ENCODE results near the gene SERTAD3.
"Not testable (repeated sequence)": the region's sequence is repeated elsewhere in the genome, so short reads cannot be mapped to it uniquely, and the experiment has no call there.

The SERTAD3 gene

DNA sequence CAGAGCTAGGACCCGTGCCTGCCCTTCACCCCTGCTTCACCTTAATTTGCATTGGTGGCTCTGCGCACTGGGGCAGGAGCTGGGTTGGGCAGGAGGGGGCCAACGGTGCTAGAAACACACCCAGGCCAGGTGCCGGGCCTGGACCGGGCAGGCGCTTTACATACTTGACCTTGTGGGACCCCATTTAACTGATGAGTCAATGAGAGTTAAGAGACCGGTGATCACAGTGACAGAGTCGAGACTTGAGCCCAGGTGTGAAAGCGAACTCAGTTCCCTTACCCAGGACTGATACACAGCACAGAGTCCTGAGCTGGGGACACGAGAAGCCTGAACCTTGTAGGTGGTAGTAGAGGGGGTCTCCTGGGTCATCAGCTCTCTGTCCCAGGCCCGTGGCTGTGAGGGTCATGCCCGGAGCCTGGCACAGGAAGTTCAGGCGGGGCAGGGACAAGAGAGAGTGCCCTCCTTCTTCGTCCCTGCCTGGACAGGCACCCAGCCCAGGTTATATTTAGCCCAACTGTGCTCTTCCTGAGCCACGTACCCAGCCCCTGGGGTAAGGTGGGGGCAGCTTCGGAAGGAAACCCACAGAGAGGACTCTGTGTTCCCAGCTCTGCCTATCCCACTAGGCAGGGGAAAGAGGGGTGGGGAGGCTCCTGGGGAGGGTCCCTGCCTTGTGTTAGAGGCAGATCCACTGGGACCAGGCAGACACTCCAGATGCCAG lies 32.9 kb downstream of the SERTAD3 start:
- DNase-seq (ENCODE audit: low spot score), result no peak

- no peak for DNase-seq (ENCODE audit: low spot score)
Observed at GRCh38 chr19:40410030-40410389, 34.1 kb downstream of the SERTAD3 start.

DNA sequence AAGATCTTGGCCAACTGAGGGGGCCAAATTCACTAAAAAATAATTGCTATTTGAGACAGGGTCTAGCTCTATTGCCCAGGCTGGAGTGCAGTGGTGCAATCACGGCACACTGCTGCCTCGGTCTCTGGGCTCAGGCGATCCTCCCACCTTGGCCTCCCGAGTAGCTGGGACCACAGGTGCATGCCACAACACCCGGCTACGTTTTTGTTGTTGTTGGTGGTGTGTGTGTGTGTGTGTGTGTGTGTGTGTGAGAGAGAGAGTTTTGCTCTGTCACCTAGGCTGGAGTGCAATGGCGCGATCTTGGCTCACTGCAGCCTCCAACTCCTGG lies 35.6 kb downstream of the SERTAD3 start:
- not testable (repeated sequence) for DNase-seq (ENCODE audit: low spot score)

DNA sequence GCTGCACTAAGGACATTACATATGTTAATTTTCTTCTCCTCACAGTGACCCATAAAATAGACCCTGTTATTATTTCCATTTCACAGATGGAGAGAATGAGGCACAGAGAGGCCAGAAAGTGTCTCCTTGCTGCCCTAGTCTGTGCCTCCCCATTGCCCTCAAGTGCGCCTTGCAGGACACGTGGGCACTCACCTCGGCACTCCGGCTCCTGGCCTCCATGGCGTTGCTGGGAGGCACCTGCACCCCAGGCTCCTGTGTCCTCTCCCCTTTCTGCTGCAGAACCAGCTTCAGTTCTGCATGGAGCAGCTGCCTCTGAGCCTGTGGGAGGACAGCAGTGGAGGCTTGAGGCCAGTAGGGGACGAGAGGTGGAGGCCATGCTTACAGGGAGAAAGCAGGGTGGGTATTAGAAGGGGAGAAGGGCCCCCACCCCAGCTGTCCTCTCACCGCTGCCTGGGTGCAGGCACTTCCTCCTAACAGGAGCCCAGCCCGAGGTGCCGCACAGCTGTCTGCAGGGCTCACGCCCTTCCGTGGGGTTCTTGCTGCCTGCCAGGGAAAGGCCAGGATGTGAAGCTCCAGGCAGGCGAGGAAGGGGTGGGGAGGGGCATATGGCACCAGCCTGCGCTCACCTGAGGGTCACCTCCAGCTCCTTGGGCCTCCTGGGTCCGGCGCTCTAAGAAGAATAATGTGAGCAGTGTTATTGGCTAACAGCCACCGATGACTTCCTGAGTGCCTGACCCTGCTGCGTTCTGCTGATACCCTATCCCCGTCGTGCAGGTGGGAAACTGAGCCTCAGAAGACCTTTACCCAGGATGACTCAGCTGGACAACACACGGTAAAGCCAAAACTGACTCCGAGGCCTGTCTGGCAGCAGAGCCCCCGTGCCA lies 36.2 kb downstream of the SERTAD3 start:
- DNase-seq (ENCODE audit: low spot score), result no peak

- peak; percentile 96 for DNase-seq (ENCODE audit: low spot score)
Observed at GRCh38 chr19:40403262-40403984, 40.7 kb downstream of the SERTAD3 start.

DNA sequence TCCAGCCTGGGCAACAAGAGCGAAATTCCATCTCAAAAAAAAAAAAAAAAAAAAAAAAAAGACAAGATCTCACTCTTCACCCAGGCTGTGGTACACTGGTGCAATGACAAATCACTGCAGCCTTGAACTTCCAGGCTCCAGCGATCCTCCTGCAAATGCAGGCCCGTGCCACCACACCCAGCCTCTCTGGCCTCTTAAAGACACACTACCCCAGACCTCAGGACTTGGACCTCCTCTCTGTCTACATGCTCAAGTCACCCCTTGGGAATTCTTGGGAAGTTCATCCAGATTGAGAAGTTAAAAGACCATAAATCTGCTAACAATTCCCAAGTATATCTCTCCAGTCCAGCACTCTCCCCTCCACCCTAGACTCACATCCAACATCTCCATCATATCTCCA lies 43.6 kb downstream of the SERTAD3 start:
- DNase-seq (ENCODE audit: low spot score), result no peak

DNA sequence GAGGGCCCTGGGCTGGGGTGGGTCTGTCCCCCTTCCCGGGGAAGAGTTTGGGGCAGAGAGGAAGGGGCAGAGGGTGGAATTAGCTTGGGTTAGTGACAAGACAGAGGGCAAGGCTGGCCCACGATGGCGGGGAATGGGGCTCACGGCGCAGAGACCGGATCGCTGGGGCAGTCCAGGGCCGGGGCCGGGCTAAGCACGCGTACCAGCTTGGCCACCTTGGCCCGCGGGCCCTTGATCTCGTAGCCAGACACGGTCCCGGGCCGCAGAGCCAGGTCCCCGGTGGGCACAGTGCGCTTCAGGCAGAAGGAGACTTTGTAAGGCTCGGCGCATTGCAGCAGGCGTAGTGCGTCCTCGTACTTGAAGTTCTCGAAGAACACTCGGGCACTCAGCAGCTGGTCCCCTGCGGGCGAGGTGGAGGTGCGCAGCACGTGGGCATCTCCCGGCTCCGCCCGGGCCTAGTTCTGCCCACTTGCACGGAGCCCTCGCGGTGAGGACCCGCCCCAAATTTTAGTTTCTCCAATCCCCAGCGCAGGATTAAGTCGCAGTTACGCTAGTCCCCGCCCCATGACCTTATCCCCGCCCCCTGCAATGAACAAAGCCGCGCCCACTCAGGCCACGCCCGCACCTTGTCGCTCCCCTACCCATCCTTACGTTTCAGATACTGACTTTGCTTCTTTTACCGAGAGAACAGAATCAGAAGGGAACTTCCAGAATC lies 45.6 kb downstream of the SERTAD3 start:
- peak; percentile 78 for DNase-seq (ENCODE audit: low spot score)

GRCh38 chr19:40397568-40397906 lies 46.6 kb downstream of the SERTAD3 start:
- no peak for DNase-seq (ENCODE audit: low spot score)

DNA sequence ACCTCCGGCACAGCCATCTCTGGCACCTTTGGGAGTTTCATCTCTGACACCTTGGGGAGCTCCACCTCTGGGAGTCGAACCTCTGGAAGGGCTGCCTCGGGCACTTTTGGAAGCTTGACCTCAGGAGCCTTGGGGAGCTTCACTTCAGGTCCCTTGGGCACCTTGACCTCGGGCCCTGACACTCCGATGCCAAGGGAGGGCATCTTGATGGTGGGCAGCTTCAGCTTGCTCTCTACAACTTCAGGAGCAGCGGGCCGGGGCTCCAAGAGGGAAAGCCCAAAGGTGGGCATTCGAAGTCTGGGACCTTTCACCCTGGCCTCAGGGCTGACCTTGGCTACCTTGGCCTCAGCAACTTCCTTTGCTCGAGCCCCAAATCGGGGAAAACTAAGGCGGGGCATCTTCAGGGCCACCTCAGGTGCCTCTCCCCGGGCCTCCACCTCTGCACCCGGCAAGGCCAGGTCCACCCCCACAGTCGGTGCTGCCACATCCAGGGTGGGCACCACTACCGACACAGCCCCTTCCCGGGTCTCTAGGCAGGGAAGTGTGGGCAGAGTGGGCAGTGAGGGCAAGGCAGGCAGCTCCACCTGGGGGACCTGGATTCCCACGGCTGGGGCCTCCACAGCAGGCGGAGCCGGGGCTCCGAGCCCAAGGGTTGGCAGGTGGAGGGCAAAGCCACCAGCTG lies 47.1 kb downstream of the SERTAD3 start:
- DNase-seq (ENCODE audit: low spot score), result no peak

GRCh38 chr19:40395956-40396355 lies 48.2 kb downstream of the SERTAD3 start:
- DNase-seq (ENCODE audit: low spot score), result no peak

GRCh38 chr19:40394816-40395210 lies 49.3 kb downstream of the SERTAD3 start:
- no peak for DNase-seq (ENCODE audit: low spot score)

GRCh38 chr19:40393894-40394815 lies 50.0 kb downstream of the SERTAD3 start:
- DNase-seq (ENCODE audit: low spot score), result no peak

- no peak for DNase-seq (ENCODE audit: low spot score)
Observed at GRCh38 chr19:40392894-40393517, 51.1 kb downstream of the SERTAD3 start.

DNA sequence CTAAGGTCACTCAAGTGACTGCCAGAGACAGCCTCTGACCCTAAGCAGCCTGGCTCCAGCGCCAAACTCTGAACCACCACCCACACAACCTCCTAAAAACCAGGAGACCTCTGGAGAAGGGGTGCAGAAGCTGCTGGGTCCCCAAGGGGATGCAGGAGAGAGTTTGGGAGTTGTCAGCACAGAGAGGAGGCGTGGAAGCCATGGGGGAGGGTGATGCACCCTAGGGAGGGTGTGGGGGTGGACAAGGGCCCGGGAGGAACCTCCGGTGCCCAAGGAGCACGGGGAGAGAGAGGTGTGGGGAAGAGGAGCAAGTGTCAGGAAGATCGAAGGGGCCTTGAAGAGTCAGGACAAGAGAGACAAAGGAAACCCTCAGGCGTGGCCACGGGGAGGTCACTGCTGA lies 52.0 kb downstream of the SERTAD3 start:
- no peak for DNase-seq (ENCODE audit: low spot score)

Measured in germinal center (tissue), 1 donor.